HFFc6 (cell line): ENCODE measurements around the gene RAMP3. TPM values are rescaled to one million over a fixed set of nuclear protein-coding genes. Genes with fewer than 3 reads are reported as not detected.
A peak's percentile ranks its signal among the peaks of the same experiment; 100 is the strongest.

Experiments used
- DNase-seq: peaks from one replicate; pipeline ENCODE4 v3.0.0-alpha.2; 2018
- H3K27ac Mint-ChIP-seq: 2 replicates; pipeline ENCODE4 v1.8.0; 2020; ENCODE audit warnings: mild to moderate bottlenecking, mixed read lengths
- H3K27me3 Mint-ChIP-seq: 2 replicates; pipeline ENCODE4 v1.8.0; 2021; ENCODE audit warnings: mild to moderate bottlenecking, moderate library complexity, mixed read lengths; ENCODE audit not compliant: insufficient read depth
- H3K36me3 Mint-ChIP-seq: 2 replicates; pipeline ENCODE4 v1.8.0; 2021; ENCODE audit warnings: low read depth, mixed read lengths
- H3K4me1 Mint-ChIP-seq: 2 replicates; pipeline ENCODE4 v1.8.0; 2020; ENCODE audit warnings: low read depth, mixed read lengths
- H3K4me3 Mint-ChIP-seq: 2 replicates; pipeline ENCODE4 v1.8.0; 2020; ENCODE audit warnings: mild to moderate bottlenecking, moderate library complexity, mixed read lengths
- H3K9me3 Mint-ChIP-seq: 2 replicates; pipeline ENCODE4 v1.8.0; 2020; ENCODE audit warnings: mild to moderate bottlenecking, mixed read lengths
- total RNA-seq, 6 experiments: library from RNA; stranded (reverse); fragmentation: NEBNext Ultra II Directional; extraction: Animal tissue kit (Norgen Biotek cat#: 25700); gene quantifications; 2 replicates in 1 of 6; 3 replicates in 5 of 6; pipeline ENCODE4 v1.2.3, GENCODE V29; 2021
- TF ChIP-seq, protein P1 (sequence below): fragments of 200-600 bp; sonication (generic); IDR thresholded peaks from 2 replicates; pipeline ENCODE4 v1.5.0; 2021; ENCODE audit warnings: antibody characterized with exemption, mild to moderate bottlenecking

Gene RAMP3
- total RNA-seq, 6 experiments from 2014 or later = not detected

DNA sequence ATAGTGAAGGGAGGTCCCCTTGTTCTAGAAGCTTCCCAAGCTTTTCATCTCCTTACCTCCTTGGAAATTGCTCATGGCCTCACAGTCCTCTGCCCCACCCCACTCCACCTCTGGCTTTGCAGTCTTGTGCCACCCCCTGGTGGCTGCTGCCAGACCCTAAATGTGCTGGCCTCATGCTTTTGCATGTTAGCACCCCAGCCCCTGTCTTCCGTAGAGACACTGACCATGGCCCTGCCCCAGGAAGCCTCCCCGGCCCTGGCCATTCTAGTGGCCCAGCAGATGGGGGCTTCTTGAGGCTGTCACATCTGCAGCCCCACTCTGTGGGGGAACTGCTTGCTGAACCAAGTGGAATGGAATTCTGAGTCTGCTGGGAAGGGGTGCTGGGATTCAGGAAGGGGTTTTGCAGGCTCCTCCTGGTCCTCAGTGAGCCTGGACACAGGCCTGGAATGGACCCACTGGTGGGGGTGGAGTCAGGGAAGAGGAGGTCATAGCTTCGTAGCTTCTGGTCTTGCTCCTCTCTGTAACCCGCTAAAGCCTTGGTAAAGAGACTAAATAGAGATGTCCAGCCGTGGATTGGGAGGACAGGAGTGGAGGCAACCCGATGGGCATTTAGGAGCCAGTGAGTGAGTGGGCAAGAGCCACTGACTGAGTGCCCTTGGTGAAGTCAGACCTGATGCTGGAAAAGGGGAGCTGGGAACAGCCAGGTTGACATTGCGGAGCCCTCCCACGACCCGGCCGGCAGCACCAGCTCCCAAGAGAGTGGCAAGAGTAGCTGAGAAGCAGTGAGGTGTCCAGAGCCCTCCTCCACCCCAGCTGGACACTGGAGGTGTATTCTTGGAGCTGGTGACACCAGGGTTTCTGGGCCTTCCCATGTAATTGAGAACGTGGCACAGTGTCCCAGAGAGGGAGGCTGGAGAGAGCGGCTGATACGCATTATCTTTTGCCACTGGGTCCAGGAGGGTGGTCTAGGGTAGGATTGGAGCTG is 20.9 kb downstream of the RAMP3 start:
- no peak overlapping the region for H3K4me3 Mint-ChIP-seq
- TF ChIP-seq, protein P1, sequence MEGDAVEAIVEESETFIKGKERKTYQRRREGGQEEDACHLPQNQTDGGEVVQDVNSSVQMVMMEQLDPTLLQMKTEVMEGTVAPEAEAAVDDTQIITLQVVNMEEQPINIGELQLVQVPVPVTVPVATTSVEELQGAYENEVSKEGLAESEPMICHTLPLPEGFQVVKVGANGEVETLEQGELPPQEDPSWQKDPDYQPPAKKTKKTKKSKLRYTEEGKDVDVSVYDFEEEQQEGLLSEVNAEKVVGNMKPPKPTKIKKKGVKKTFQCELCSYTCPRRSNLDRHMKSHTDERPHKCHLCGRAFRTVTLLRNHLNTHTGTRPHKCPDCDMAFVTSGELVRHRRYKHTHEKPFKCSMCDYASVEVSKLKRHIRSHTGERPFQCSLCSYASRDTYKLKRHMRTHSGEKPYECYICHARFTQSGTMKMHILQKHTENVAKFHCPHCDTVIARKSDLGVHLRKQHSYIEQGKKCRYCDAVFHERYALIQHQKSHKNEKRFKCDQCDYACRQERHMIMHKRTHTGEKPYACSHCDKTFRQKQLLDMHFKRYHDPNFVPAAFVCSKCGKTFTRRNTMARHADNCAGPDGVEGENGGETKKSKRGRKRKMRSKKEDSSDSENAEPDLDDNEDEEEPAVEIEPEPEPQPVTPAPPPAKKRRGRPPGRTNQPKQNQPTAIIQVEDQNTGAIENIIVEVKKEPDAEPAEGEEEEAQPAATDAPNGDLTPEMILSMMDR = peak; percentile 47
- no peaks in the 10 kb centered on the region for H3K9me3 Mint-ChIP-seq
- H3K36me3 Mint-ChIP-seq = no peaks in the 10 kb centered on the region
- H3K4me1 Mint-ChIP-seq = no peaks in the 10 kb centered on the region
- DNase-seq = no peak
- no peak overlapping the region for H3K27ac Mint-ChIP-seq
- H3K27me3 Mint-ChIP-seq = peaks cover 31% of the 10 kb centered on the region

DNA sequence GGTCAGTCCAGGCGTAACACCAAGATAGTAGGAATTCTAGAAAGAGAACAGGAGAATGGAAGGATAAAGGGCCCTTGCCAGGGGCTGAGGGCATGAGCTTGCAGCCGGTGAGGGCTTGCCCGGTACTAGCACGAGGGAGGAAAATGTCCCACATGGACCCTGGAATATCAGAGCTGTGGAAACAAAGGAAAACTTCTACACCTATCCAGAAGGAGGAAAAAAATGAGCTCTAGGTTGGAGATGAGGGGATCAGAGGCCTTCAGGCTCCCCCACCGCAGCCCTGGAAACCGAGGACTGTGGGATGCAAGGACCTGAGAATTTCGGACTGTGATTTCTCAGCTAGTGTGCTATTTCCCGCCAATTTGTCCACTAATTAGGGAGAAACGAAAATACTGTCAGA is 22.1 kb downstream of the RAMP3 start:
- no peaks in the 10 kb centered on the region for H3K36me3 Mint-ChIP-seq
- no peaks in the 10 kb centered on the region for H3K4me1 Mint-ChIP-seq
- no peak overlapping the region for H3K27ac Mint-ChIP-seq
- TF ChIP-seq, protein P1 = no peak
- no peak overlapping the region for H3K4me3 Mint-ChIP-seq
- H3K27me3 Mint-ChIP-seq = peaks cover 27% of the 10 kb centered on the region
- no peak for DNase-seq
- H3K9me3 Mint-ChIP-seq = no peaks in the 10 kb centered on the region

DNA sequence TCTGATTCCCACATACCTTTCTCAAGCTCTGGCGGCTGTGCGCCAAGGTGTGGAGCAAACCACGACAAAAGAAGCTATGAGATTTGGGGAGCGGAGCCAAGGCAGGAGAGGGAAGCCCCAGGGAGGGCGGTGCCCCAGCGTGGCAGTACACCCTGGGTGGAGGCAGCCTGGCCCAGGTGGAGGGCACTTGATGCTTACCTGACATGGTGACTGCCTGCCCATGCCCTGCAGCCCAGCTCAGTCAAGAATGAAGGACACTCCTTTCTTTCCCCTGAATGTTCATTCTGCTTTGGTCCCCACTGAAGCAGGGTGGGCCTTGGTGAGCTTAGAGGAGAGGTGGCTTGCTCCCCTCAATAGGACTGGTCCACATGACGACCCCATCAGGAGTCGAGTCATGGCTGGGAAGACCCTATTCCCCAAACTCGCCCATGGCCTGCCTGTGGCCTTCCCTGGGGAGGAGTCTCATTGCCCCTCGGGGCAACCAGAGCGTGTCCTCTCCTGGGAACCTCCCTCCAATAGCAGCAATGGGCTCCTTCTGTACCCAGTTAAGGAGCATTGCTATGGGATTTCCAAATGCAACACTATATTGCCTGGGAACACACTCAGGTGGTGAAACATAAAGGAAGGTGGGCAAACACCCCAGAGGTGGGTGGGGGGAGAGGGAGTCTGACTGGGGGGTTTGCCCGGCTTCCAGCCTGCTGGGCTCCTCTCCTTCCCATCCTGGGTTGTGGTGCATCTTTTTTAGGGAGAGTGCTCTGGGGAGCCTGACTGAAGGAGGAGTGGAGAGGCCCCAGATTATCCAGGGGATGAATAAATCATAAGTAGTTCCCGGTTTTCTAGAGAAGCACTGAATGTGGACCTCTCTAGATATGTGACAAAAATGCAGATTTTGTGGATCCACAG is 22.7 kb downstream of the RAMP3 start:
- TF ChIP-seq, protein P1 = no peak
- Mint-ChIP-seq H3K9me3 (no peaks in the 10 kb centered on the region), H3K4me3 (no peak overlapping the region), H3K27me3 (peaks cover 30% of the 10 kb centered on the region), H3K4me1 (no peaks in the 10 kb centered on the region), H3K27ac (no peak overlapping the region), H3K36me3 (no peaks in the 10 kb centered on the region)
- DNase-seq = no peak

DNA sequence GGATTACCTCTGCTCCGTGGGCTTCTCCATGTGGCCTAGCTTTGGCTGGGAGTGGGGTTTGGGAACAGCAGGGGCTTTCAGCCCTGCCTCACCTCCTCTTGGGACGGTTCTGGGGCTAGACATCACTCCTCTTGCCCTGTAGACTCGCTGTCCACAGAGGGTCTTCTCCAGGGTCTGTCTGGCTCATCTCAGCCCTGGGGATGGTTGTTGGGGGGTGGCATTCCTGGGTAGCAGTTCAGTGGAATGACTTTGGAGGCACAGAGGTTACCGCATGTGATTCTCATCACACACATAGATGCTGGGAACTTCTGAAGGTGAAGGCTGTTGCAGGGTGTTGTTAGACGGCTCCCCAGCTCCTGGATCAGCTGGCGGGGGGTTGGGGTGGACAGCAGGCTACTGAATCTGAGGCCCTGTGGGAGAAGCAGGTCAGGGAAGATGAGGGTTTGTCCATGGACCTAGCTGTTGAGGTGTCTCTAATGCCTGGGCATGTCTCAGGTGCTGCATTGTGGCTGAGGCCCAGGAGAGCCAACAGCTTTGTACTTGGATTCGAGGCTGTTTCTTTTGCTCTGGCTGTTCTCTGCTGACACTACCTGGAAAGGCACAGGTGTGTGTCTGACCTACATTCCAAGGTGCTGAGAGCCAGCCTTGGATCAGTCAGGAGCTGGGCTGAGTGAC is 23.8 kb downstream of the RAMP3 start:
- Mint-ChIP-seq H3K9me3 (no peaks in the 10 kb centered on the region), H3K27me3 (peaks cover 27% of the 10 kb centered on the region), H3K4me3 (no peak overlapping the region), H3K4me1 (no peaks in the 10 kb centered on the region), H3K36me3 (no peaks in the 10 kb centered on the region), H3K27ac (no peak overlapping the region)
- TF ChIP-seq, protein P1 = no peak
- no peak for DNase-seq
